SU-DHL-6 (cell line): ENCODE data around the gene ADGRF5.

Source experiments
- H2AFZ ChIP-seq: fragments of 200-600 bp; sonication (generic); 2 replicates; pipeline ENCODE4 v1.6.1; 2014; ENCODE audit warnings: low read depth, mild to moderate bottlenecking, moderate library complexity, mixed read lengths, antibody characterized with exemption, low read length; ENCODE audit not compliant: severe bottlenecking
- H3F3A ChIP-seq: fragments of 200-600 bp; shearing (Covaris generic); 2 replicates; pipeline ENCODE4 v1.6.0; 2016; ENCODE audit warnings: antibody characterized with exemption, mild to moderate bottlenecking; ENCODE audit not compliant: insufficient read depth
- H3K27ac ChIP-seq: fragments of 200-600 bp; sonication (generic); 2 replicates; pipeline ENCODE4 v1.5.1; 2016; ENCODE audit warnings: low read depth, mild to moderate bottlenecking, low read length, moderate library complexity, mixed read lengths
- H3K27me3 ChIP-seq: fragments of 200-600 bp; sonication (generic), shearing (Covaris generic); 2 replicates; pipeline ENCODE4 v1.6.0; 2014; ENCODE audit warnings: mild to moderate bottlenecking, low read length
- H3K36me3 ChIP-seq: fragments of 200-600 bp; sonication (generic); 2 replicates; pipeline ENCODE4 v1.6.1; 2014; ENCODE audit warnings: mild to moderate bottlenecking, low read length, mixed read lengths
- H3K4me2 ChIP-seq: fragments of 300-600, 200-600 bp; shearing (Covaris generic), sonication (generic); 2 replicates; pipeline ENCODE4 v1.6.0; 2014; ENCODE audit warnings: low read length, low read depth, mild to moderate bottlenecking; ENCODE audit not compliant: poor library complexity, severe bottlenecking
- H3K4me3 ChIP-seq: fragments of 200-600 bp; sonication (generic); 2 replicates; pipeline ENCODE4 v1.5.1; 2014; ENCODE audit warnings: antibody characterized with exemption, low read length, mild to moderate bottlenecking, mixed read lengths; ENCODE audit not compliant: insufficient read depth, poor library complexity, severe bottlenecking
- H3K79me2 ChIP-seq: fragments of 200-600 bp; sonication (generic); 2 replicates; pipeline ENCODE4 v1.6.1; 2014; ENCODE audit warnings: mild to moderate bottlenecking, low read length, moderate library complexity; ENCODE audit not compliant: insufficient read depth
- H3K9ac ChIP-seq: fragments of 200-600 bp; sonication (generic); 2 replicates; pipeline ENCODE4 v1.7.0; 2014; ENCODE audit warnings: mild to moderate bottlenecking, low read length
- H3K9me2 ChIP-seq: fragments of 200-600 bp; sonication (generic); replicated peaks from 2 replicates; pipeline ENCODE4 v1.6.1; 2014; ENCODE audit warnings: low read length; ENCODE audit not compliant: insufficient read depth
- H3K9me3 ChIP-seq: fragments of 200-600 bp; sonication (generic); 2 replicates; pipeline ENCODE4 v1.6.1; 2014; ENCODE audit warnings: low read length, mixed read lengths; ENCODE audit not compliant: insufficient read depth
- H4K20me1 ChIP-seq: fragments of 200-600 bp; sonication (generic); 2 replicates; pipeline ENCODE4 v1.6.1; 2014; ENCODE audit warnings: low read depth, mild to moderate bottlenecking, antibody characterized with exemption, low read length, moderate library complexity, mixed read lengths
- EZH2phosphoT487 ChIP-seq: fragments of 200-600 bp; sonication (generic), shearing (Covaris generic); conservative IDR thresholded peaks from 2 replicates; pipeline ENCODE4 v1.6.1; 2018; ENCODE audit warnings: mild to moderate bottlenecking, antibody characterized with exemption, low read length, moderate library complexity, mixed read lengths
- TF ChIP-seq, protein P1 (sequence below): fragments of 200-600 bp; sonication (generic); IDR thresholded peaks from one replicate; pipeline ENCODE4 v1.5.1; 2017; ENCODE audit warnings: antibody characterized with exemption, mild to moderate bottlenecking, low read length, moderate library complexity; ENCODE audit not compliant: insufficient read depth, poor library complexity, severe bottlenecking

ADGRF5 gene

GRCh38 chr6:46940433-46941226 is 18.9 kb upstream of the ADGRF5 start:
- H3K9ac ChIP-seq = no peak overlapping the region
- no peaks in the 10 kb centered on the region for H3K27me3 ChIP-seq
- no peaks in the 10 kb centered on the region for H3K79me2 ChIP-seq
- H4K20me1 ChIP-seq = no peaks in the 10 kb centered on the region
- H3K9me3 ChIP-seq = no peaks in the 10 kb centered on the region
- no peaks in the 10 kb centered on the region for H3K36me3 ChIP-seq
- no peak overlapping the region for H3K4me3 ChIP-seq
- TF ChIP-seq, protein P1, sequence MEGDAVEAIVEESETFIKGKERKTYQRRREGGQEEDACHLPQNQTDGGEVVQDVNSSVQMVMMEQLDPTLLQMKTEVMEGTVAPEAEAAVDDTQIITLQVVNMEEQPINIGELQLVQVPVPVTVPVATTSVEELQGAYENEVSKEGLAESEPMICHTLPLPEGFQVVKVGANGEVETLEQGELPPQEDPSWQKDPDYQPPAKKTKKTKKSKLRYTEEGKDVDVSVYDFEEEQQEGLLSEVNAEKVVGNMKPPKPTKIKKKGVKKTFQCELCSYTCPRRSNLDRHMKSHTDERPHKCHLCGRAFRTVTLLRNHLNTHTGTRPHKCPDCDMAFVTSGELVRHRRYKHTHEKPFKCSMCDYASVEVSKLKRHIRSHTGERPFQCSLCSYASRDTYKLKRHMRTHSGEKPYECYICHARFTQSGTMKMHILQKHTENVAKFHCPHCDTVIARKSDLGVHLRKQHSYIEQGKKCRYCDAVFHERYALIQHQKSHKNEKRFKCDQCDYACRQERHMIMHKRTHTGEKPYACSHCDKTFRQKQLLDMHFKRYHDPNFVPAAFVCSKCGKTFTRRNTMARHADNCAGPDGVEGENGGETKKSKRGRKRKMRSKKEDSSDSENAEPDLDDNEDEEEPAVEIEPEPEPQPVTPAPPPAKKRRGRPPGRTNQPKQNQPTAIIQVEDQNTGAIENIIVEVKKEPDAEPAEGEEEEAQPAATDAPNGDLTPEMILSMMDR = no peak
- TF ChIP-seq EZH2phosphoT487 = no peak
- no peak overlapping the region for H3K4me2 ChIP-seq
- H3F3A ChIP-seq = no peaks in the 10 kb centered on the region
- no peaks in the 10 kb centered on the region for H3K9me2 ChIP-seq
- H2AFZ ChIP-seq = no peak overlapping the region
- H3K27ac ChIP-seq = no peak overlapping the region

- TF ChIP-seq, protein P1 = no peak
- no peak for TF ChIP-seq EZH2phosphoT487
- Histone ChIP-seq H3K4me3 (no peak overlapping the region), H3K9ac (no peak overlapping the region), H3K36me3 (no peaks in the 10 kb centered on the region), H3F3A (no peaks in the 10 kb centered on the region), H3K27me3 (no peaks in the 10 kb centered on the region), H4K20me1 (no peaks in the 10 kb centered on the region), H3K79me2 (no peaks in the 10 kb centered on the region), H3K4me2 (no peak overlapping the region), H2AFZ (no peak overlapping the region), H3K9me2 (no peaks in the 10 kb centered on the region), H3K9me3 (no peaks in the 10 kb centered on the region), H3K27ac (no peak overlapping the region)
These were observed 15.9 kb upstream of the ADGRF5 start for GRCh38 chr6:46937642-46938041.

DNA sequence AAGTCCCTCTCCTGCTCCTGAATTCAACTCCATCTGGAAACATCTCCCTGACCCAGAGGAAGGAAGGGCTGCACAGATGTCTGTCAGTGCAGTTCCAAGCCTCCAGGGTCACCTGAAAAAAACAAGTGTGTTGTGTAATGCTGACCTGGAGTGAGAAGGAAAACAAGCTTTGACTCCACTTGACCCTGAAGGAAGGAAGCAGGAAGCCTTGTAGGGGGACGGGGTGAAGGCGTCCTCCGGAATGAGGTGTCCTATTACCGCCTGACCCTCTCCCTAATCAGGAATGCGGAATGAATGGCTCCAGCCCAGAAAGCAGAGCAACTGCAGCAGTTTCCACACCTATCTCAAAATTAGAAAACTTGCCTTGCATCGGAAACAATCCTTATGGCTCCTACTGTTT is 13.9 kb upstream of the ADGRF5 start:
- no peaks in the 10 kb centered on the region for H3K9me3 ChIP-seq
- H3F3A ChIP-seq = no peaks in the 10 kb centered on the region
- no peak overlapping the region for H3K27ac ChIP-seq
- H2AFZ ChIP-seq = no peak overlapping the region
- H3K4me3 ChIP-seq = no peak overlapping the region
- H3K36me3 ChIP-seq = no peaks in the 10 kb centered on the region
- TF ChIP-seq, protein P1 = no peak
- no peak for TF ChIP-seq EZH2phosphoT487
- H4K20me1 ChIP-seq = no peaks in the 10 kb centered on the region
- no peaks in the 10 kb centered on the region for H3K79me2 ChIP-seq
- no peak overlapping the region for H3K9ac ChIP-seq
- no peak overlapping the region for H3K4me2 ChIP-seq
- no peaks in the 10 kb centered on the region for H3K27me3 ChIP-seq
- no peaks in the 10 kb centered on the region for H3K9me2 ChIP-seq
